ENCODE data around the gene C2orf78.
A peak's percentile ranks its signal among the peaks of the same experiment; 100 is the strongest.
"Not testable (repeated sequence)": the region's sequence is repeated elsewhere in the genome, so short reads cannot be mapped to it uniquely, and the experiment has no call there.

Gene C2orf78

DNA sequence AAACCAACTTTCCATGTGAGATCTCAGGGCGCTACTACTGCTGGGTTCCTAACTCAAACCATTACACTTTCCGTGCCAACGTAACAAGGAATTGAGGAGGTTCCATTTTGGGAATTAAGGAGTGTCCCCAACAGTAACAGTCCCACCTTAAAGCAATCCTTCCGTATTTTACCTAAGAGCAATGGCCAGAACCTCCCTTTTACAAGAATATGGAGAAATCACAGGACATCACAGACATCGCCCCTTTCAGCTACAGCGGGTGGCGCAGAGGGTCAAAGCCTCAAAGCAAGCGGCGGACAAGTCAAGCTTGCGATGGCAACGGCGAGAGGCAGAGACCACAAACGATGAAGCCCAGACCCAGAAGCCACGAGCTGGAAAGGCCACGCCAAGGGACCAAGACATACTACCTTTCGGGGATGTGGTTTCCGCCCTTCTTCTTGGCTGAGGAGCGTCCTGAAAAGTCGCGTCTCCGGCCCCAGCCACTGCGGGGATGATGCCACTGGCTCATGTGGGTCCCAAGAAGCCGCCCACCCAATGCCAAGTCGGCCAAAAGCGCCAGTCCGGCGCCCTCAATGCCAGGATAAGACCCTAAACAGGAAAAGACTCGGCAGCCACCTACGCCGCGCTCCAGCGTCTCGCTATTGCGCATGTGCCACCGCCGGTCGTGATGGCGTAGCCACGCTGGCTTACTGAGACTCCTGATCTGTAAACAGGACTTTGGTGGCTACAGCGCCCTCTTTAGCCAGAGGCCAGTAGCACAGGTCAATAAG is 4.3 kb upstream of the C2orf78 start, which contains the start of gene DUSP11:
DUSP11 (minus strand) TSS at position 637 of the 770 bp plus-strand sequence; CDS start at position 508, 129 bp downstream.
- peak; percentile 95 for DNase-seq (ENCODE audit: low read depth)

DNA sequence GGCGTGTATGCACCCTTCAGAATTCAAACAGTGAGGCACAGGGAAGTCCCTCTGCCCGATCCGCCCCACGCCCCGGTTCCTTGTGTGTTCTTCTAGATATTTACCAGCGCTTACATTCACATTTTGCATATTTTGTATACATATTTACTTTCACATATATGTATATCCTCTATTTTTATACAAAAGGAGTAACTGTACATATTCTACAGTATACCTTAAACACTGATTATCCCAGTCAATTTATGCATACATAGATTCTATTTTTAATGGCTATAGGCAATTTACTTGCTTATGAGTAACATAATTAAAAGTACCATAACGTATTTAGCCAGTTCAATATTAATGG is 3.8 kb upstream of the C2orf78 start:
- no peak for DNase-seq (ENCODE audit: low read depth)

DNA sequence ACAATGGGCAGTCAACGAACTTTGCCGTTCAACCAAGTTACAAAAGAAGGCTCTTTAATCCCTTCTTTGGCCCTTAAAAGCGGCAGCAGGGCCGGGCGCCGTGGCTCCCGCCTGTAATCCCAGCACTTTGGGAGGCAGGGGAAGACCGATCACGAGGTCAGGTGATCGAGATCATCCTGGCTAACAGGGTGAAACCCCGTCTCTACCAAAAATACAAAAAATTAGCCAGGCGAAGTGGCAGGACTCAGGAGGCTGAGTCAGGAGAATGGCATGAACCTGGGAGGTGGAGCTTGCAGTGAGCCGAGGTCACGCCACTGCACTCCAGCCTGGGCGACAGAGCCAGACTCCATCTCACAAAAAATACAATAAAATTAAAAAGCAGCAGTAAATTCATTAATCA is 581 bp upstream of the C2orf78 start:
- not testable (repeated sequence) for DNase-seq (ENCODE audit: low read depth)

DNA sequence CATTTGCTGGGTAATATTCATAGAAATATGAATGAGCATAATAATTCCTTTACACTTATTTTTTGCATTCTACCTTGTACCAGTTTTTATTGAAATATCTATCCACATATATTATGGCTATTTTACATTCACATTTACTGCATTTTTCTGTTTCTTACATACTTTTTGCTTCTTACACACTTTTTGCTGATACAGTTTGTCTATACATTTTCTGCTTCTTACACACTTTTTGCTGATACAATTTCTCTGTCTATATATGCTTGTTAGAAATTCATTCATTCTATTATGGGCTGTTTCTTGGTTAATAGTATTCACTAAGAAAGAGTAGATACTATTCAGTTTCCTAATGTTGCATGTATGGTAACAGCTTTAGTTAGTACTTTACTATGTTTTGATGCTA is 27.9 kb downstream of the C2orf78 start:
- DNase-seq (ENCODE audit: low read depth) = no peak

DNA sequence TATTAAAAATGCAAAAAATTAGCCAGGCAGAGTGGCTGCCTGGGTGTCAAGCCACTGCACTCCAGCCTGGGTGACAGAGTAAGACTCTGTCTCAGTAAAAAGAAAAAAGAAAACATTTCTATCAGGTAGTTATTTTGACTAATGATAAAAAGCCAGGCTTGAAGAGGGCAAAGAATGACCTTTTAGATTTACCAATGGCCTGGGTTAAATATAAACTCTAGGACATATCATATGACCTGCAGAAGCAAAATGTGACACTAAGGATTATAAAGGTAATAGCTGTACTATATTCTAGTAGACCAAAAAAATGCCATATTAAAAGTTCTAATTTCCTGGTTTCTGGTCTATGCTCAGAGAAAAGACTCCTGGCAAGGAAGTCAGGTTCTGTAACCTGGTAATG is 28.7 kb downstream of the C2orf78 start:
- DNase-seq (ENCODE audit: low read depth) = no peak

DNA sequence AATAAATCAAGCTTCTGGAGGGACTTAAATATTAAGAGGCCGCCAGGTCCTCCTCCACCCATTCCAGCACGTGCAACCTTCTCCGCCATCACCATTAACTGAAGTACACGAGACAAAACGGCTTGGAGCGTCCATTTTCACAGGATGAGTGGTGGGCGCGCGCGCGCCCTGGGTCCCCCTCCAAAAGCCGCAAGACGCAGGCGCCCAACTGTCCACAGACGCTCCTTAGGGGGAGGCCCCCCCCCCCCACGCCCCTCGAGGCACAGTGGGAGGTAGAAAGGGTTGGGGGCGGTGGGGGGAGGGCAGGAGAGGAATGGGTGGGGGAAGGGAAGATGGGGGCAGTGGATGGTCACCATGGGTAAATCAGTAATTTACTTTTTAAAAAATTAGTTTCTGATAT is 34.3 kb downstream of the C2orf78 start:
- no peak for DNase-seq (ENCODE audit: low read depth)

DNA sequence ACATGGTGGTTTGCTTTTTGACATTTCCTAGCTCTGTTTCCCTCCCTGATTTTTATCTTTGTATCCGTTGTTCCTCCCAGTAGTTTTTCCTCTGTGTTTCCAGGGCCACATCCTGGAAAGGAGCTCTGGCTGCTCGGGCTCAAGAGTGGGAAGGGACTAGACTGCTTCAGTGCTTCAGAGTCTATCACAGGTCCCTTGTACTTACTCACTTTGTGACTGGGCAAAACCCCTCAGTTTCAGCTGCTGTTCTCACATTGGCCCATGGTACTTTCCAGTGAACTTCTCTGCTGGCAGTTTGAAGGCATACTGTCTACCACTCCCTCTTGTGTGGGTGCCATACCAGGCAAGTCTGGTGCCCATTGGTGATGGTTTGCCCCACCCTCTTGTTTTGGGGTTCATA is 37.2 kb downstream of the C2orf78 start:
- no peak for DNase-seq (ENCODE audit: low read depth)

DNA sequence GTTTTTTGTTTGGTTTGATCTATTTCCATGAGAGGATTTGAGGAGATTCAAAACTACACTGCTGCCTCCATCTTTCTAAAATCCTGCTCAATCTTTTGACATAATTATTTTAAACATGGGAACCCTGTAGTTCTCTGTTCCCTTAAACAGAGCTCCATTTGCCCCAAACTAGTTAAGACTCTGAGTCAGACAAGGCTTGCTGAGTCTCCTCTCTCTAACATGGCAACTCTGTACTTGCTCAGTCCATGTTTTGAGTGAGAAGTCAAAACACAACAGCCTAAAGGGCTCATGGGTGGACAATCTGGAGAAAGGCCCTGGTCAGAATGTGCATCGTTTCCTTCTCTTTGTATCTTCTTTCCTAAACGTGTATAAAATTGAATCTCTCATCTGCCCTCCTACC is 37.7 kb downstream of the C2orf78 start:
- DNase-seq (ENCODE audit: low read depth) = no peak

DNA sequence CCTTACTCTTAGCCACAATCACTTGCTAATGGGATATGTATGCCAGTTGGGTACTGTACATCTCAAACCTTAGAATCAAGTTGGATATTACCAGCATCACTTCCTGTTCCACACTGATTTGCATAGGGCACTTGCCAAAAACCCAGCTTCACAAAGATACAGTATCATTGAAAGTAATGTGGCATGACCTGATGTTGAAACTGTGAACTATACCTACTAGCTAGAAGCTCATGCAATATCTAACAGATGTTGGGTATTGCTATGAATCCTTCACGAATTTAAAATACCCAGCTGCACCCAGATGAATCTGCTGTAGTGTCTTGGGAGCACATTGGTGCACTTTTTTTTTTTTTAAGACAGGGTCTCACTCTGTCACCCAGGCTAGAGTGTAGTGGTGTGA is 38.3 kb downstream of the C2orf78 start:
- DNase-seq (ENCODE audit: low read depth) = no peak

DNA sequence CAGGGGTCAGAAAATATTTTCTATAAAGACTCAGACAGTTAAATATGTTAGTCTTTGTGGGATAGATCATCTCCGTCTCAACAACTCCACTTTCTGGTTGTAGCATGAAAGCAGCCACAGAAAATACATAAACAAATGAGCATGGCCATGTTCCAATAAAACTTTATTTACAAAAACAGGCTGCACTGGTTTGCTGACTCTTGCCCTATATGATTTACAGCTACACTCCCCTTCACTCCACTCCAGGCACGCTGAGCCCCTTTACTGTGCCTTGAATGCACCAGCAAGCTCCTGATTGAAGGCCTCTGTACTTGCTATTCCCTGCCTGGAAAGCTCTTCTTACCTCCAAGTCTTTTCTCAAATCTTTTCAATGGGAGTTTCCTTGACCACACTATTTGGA is 39.0 kb downstream of the C2orf78 start:
- DNase-seq (ENCODE audit: low read depth) = no peak

DNA sequence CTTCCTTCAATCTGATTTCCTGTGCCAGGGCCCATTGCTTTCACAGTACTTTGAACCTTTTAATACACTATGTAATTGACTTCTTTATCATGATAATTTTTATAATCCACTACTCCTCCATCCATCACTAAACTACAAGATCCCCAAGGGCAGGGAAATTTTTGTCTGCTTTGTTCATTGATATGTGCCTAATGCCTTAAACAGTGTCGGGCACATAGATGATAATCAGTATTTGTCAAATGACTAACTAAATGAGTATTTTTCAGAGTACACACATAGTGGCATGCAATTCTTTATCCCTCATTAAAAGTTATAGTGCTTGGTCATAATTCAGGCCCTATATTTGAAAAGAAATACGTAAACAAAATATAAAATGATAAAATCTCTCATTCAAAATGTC is 39.4 kb downstream of the C2orf78 start:
- DNase-seq (ENCODE audit: low read depth) = no peak

DNA sequence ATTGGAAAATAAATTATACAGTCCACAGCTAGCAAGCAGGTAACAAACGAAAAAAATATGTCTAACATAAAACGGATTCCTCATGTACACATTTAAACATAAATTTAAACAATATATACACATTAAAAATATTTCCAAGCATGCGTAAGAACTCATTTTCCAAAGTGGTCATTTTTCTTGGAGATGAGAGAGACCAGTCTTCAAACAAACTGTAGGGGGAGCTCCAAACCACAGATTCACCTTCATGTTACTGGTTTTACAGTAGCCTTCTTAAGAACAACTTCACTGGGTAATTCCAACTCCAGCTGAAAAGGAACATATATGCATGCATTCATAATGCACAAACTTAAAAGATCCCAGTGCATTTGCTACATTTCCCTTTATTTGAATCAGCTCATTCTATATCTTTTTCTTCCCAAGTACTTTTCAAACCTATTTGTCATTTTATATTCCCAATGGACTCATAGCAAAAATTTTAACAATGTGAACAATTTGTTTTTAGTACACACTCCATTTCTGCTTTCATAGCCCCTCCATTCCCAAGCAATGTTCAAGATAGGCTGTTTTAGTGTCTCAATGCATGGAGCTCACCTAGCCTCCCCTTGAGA is 40.0 kb downstream of the C2orf78 start:
- DNase-seq (ENCODE audit: low read depth) = no peak

DNA sequence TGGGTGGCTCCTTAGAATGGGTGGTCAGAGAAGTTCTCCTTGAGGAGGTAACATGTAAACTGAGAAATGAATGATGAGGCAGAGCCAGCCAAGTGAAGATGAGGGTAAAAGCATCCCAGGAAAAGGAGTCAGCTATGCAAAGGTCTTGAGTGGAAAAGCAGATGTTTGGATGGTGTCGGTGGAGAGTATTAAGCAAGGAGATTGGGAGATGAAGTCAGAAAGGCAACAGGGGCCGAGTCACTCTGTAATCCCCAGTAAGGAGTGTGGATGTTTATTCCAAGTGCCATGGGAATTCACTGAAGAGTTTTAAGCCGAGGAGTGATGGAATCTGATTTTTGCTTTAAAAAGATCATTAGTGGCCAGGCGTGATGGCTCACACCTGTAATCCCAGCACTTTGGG is 41.4 kb downstream of the C2orf78 start:
- no peak for DNase-seq (ENCODE audit: low read depth)

DNA sequence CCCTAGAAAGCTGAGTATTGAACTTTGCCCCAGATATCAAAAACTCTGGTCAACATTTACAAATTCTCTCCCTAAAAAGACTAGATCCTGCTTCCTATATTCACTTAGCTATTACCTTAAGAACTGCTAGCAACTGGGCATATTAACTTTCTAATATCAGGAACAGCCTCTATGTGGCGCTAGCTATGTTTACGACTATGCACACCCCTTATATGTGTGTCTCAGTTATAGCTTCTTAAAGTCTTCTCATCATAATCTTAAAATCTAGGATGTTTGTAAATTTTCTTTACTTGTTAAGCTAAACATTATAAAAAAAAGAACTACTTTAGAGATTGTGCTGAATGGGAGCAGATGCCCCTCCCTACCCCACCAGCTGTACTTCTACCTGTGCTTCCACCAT is 43.0 kb downstream of the C2orf78 start:
- no peak for DNase-seq (ENCODE audit: low read depth)

DNA sequence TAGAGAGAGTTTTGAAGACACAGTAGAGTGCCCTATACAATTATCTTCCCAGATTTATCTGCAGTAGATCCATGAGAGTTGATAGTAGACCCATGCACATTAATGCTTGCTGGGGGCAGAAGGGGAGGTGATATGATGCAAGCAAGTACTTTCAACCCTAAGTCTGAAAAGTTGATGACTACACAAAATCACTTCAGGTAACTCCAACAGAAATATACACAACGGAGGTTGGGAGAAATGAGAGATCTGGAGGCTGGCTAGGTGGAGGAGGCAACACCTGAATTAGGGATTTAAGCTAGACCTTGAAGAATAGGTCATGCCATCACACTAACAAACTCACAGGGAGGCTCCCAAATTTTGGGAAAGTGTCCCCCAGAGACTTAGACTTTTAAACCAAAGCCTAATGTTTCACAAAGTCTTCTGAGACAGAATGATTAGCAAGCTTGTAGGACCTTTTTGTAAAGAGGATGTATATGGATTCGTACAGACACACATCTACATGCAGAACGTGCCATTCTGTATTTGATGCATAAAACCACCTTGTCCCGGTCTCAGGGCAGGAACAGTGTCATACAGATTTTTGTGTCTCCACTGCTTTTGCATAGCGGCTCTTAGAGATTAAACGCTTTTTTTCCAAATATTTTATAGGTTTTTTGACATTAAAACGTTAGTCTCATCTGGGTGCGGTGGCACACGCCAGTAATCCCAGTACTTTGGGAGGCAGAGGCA is 43.8 kb downstream of the C2orf78 start:
- DNase-seq (ENCODE audit: low read depth) = no peak

DNA sequence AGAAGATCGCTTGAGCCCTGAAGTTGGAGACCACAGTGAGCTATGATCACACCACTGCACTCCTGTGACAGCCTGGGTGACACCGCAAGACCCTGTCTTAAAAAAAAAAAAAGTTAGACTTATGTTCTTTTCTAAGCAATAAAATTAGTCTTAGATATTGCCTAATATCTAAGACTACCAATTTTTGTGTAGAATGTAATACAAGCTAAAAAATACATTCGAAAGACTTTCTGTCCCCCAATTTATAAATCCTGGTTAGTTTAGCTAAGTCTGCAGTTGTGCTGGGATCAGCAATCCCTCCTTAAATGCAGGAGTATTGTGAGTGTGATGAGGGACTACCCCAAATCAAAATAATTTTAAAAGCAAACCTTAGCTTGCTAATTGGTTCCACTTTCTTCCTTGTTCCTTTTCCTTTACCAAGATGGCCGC is 44.4 kb downstream of the C2orf78 start:
- DNase-seq (ENCODE audit: low read depth) = no peak

DNA sequence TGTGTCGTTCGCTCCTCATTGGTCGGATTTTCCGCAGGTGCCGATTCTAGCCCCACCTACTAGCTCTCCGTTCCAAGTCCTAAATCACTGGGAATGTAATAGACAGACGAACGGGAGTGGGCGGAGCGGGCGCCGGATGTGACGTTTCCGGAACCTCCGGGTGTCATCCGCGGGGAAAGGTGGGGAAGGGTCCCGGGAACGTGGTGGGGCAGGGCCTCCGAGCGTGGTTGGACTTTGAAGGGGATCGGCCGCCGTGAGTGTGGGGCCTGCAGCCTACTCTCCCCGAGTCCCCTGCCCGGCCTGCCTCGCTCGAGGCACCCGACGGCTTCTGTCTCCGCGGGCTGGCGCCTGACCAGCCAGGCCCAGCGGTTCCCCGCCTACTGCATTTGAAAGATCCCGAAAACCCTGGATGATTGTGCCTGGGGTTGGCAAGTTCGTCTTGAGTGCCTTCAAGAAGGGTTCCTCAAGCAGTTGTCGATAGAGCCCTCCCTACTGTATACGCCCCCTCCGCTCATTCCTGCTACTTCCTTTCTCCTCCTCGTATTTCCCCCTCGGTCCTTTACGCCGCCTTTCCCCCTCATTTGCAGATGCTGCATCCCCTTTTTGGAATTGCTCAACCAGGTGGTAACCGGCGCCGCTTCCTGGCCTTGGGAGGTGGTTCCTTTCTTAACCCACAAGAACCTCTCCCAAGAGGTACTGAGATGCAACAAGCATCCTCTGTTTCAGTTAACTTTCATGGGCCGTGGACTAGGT is 45.0 kb downstream of the C2orf78 start, which contains the start of gene STAMBP:
STAMBP (plus strand) TSS at position 144 of the 753 bp plus-strand sequence. CDS start 1,896 bp downstream, outside the sequence.
- peak; percentile 79 for DNase-seq (ENCODE audit: low read depth)

DNA sequence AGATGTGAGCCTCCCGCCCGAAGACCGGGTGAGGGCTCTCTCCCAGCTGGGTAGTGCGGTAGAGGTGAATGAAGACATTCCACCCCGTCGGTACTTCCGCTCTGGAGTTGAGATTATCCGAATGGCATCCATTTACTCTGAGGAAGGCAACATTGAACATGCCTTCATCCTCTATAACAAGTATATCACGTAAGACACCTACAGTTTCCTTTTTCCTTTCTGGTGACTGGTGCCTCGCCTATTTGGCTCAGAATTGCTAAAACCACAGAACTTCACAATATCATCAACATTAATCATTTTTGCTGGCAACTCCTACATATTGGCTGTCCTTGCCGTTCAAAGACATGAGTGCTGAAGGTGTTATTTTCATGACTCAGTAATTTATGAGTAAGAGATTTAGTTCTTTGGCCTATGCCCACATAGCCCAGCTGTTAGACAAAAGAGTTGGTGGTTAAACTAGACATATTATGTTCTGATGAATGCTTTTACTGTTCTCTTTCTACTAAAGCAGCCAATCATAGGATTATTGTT is 47.0 kb downstream of the C2orf78 start:
- no peak for DNase-seq (ENCODE audit: low read depth)

DNA sequence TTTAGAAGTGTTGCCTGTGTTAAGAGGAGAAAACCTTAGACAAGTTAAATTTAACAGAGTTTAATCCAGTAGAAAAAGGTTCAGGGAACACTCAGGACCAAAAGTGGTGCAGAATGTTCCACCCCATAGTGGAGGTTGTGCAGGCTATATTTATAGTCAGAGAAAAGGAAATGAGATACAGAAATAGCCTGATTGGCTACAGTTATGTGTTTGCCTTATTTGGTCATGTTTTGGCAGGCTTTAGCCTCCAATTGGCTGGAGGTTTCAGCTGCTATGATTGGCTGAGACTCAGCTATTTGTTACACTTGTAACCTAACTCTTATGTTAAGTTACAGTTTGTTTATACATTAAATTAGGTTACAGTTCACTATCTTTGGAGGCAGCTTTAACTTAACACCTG is 48.9 kb downstream of the C2orf78 start:
- no peak for DNase-seq (ENCODE audit: low read depth)

DNA sequence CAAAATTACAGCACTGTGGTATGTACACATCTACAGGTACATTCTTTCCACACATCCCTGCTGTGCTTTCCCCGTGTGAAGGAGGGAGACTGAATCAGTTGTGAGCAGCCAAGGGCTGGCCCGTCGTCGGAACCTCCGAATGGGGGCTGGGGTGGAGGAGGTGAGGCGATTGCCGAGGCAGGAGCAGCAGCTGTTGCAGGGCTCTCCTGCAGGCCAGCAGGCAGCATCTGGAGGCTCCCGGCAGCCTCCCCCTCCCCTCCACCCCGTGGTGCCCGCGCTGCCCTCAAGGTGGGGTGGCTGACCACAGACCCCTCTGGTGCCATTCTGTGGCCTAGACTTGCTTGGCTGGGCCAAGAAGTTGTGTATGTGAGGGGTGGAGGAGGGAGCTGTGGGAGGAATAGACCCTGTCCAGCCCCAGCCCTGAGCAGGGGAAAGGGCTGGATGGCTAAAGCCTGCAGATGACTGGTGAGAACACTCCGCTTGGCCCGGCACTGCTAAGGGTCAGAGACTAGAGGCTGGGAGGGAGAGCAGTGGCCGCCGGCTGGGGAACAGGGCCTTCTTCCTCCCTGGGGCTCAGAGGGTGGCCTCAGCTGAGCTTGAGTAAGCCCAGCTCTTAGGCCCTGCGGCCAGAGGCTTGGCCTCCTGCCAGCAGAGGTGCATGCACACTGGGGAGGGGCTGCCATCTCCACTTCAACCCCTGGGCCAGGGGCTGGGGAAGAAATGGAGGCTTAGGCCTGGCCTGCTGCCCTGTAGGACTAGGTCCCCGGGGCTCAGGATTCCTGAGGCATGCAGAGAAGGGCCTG is 52.4 kb downstream of the C2orf78 start:
- no peak for DNase-seq (ENCODE audit: low read depth)

Data from stimulated activated CD8-positive, alpha-beta memory T cell treated with anti-CD3 and anti-CD28 coated beads, Interleukin-4, amount 100 ng/mL, for 24 hours (primary cell).